MCF 10A (cell line): Measurements from ENCODE around the gene B4GALNT3. TPM values are rescaled to one million over a fixed set of nuclear protein-coding genes. Genes with fewer than 3 reads are reported as not detected.
A peak's percentile ranks its signal among the peaks of the same experiment; 100 is the strongest.

Experiments
- BruUV-seq: library from RNA; stranded (reverse); fragments of 400-500 nt; replicated peaks from 2 replicates; lab custom pipeline; 2021; lab: Mats Ljungman, UMichigan
- CTCF ChIA-PET: fragments of 300-600 bp; sonication (Branson Sonifier 250); formaldehyde crosslinking; extraction: SDS; loops from one replicate; lab custom pipeline; 2021; ENCODE audit warnings: antibody characterized with exemption, inconsistent platforms; lab: Yijun Ruan, JAX
- POLR2A ChIA-PET: fragments of 300-600, 350-650 bp; sonication (Branson Sonifier 250); formaldehyde crosslinking; extraction: SDS; loops from one replicate; lab custom pipeline; 2020; ENCODE audit warnings: antibody characterized with exemption, inconsistent platforms; lab: Yijun Ruan, JAX
- DNase-seq: peaks from one replicate; pipeline ENCODE4 v3.0.0-alpha.2; 2018; ENCODE audit not compliant: unreplicated experiment
- H3K27ac Mint-ChIP-seq: one replicate; pipeline ENCODE4 v1.8.0; 2022; ENCODE audit warnings: mild to moderate bottlenecking, low read depth, mixed read lengths; ENCODE audit not compliant: unreplicated experiment
- H3K27me3 Mint-ChIP-seq: one replicate; pipeline ENCODE4 v1.8.0; 2022; ENCODE audit warnings: mixed read lengths; ENCODE audit not compliant: insufficient read depth, unreplicated experiment
- H3K36me3 Mint-ChIP-seq: one replicate; pipeline ENCODE4 v1.8.0; 2022; ENCODE audit warnings: mild to moderate bottlenecking, moderate library complexity, mixed read lengths; ENCODE audit not compliant: insufficient read depth, unreplicated experiment
- H3K4me1 Mint-ChIP-seq: one replicate; pipeline ENCODE4 v1.8.0; 2022; ENCODE audit warnings: mixed read lengths; ENCODE audit not compliant: insufficient read depth, unreplicated experiment
- H3K4me3 Mint-ChIP-seq: one replicate; pipeline ENCODE4 v1.8.0; 2022; ENCODE audit warnings: mild to moderate bottlenecking, moderate library complexity, mixed read lengths; ENCODE audit not compliant: unreplicated experiment
- H3K9me3 Mint-ChIP-seq: one replicate; pipeline ENCODE4 v1.8.0; 2022; ENCODE audit warnings: mixed read lengths; ENCODE audit not compliant: unreplicated experiment
- intact Hi-C: fragments of 100-400 bp; cut with micrococcal nuclease; formaldehyde crosslinking; loops from 2 replicates; pipeline ENCODE4 v1.14.1; 2022
- total RNA-seq: library from RNA; stranded (reverse); gene quantifications from 2 replicates; pipeline ENCODE4 v1.2.3, GENCODE V29; 2022
- TF ChIP-seq, protein P1 (sequence below): fragments of 200-600 bp; IDR thresholded peaks from one replicate; pipeline ENCODE4 v1.8.0; 2022; ENCODE audit warnings: antibody characterized with exemption, mild to moderate bottlenecking; ENCODE audit not compliant: unreplicated experiment

B4GALNT3 gene
- total RNA-seq, 1 experiment from 2014 or later = 0.68 TPM

- Mint-ChIP-seq H3K27me3 (no peaks in the 10 kb centered on the region), H3K9me3 (peaks cover 24% of the 10 kb centered on the region), H3K36me3 (peaks cover 4% of the 10 kb centered on the region), H3K27ac (no peak overlapping the region), H3K4me3 (no peak overlapping the region), H3K4me1 (peaks cover 24% of the 10 kb centered on the region)
- BruUV-seq = no TSS peak
- CTCF ChIA-PET = interaction anchor here (0.6 to 1.3 kb wide), 3 partner anchors 14 to 108 kb away, joined by 3 to 4 read pairs (median 4); no protein-coding TSS in a partner anchor
- POLR2A ChIA-PET = interaction anchor here (0.6 to 0.9 kb wide), 2 partner anchors 22 to 43 kb away, joined by 3 to 4 read pairs; no protein-coding TSS in a partner anchor
- TF ChIP-seq, protein P1, sequence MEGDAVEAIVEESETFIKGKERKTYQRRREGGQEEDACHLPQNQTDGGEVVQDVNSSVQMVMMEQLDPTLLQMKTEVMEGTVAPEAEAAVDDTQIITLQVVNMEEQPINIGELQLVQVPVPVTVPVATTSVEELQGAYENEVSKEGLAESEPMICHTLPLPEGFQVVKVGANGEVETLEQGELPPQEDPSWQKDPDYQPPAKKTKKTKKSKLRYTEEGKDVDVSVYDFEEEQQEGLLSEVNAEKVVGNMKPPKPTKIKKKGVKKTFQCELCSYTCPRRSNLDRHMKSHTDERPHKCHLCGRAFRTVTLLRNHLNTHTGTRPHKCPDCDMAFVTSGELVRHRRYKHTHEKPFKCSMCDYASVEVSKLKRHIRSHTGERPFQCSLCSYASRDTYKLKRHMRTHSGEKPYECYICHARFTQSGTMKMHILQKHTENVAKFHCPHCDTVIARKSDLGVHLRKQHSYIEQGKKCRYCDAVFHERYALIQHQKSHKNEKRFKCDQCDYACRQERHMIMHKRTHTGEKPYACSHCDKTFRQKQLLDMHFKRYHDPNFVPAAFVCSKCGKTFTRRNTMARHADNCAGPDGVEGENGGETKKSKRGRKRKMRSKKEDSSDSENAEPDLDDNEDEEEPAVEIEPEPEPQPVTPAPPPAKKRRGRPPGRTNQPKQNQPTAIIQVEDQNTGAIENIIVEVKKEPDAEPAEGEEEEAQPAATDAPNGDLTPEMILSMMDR = no peak
- intact Hi-C loops = no loop called here
- peak; percentile 35 for DNase-seq
These were observed 50.5 kb downstream of the B4GALNT3 start for GRCh38 chr12:510071-510825.

DNA sequence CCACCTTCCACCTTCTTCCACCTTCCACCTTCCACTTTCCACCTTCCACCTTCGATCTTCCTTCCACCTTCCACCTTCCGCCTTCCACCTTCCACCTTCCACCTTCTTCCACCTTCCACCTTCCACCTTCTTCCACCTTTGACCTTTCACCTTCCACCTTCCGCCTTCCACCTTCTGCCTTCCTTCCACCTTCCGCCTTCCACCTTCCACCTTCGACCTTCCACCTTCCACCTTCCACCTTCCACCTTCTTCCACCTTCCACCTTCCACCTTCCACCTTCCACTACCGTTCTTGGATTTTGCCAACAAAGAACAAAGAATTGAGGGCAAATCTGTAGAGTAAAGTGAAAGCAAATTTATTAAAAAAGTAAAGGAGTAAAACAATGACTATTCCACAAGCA, 53.2 kb downstream of the B4GALNT3 start:
- H3K27ac Mint-ChIP-seq = no peak overlapping the region
- no peaks in the 10 kb centered on the region for H3K27me3 Mint-ChIP-seq
- CTCF ChIA-PET = no interaction called here
- POLR2A ChIA-PET = no interaction called here
- peaks cover 24% of the 10 kb centered on the region for H3K9me3 Mint-ChIP-seq
- DNase-seq = no peak
- H3K4me1 Mint-ChIP-seq = peaks cover 24% of the 10 kb centered on the region
- H3K36me3 Mint-ChIP-seq = peaks cover 4% of the 10 kb centered on the region
- TF ChIP-seq, protein P1 = no peak
- H3K4me3 Mint-ChIP-seq = no peak overlapping the region
- intact Hi-C loops = no loop called here
- BruUV-seq = no TSS peak

- Mint-ChIP-seq H3K27me3 (no peaks in the 10 kb centered on the region), H3K27ac (no peak overlapping the region), H3K36me3 (peaks cover 1% of the 10 kb centered on the region), H3K9me3 (peaks cover 24% of the 10 kb centered on the region), H3K4me1 (peaks cover 21% of the 10 kb centered on the region), H3K4me3 (no peak overlapping the region)
- no peak for DNase-seq
- no TSS peak for BruUV-seq
- TF ChIP-seq, protein P1 = no peak
- CTCF ChIA-PET = no interaction called here
- POLR2A ChIA-PET = no interaction called here
- intact Hi-C loops = no loop called here
These were observed 53.7 kb downstream of the B4GALNT3 start for GRCh38 chr12:513446-513845.

GRCh38 chr12:517538-517937, 57.8 kb downstream of the B4GALNT3 start:
- intact Hi-C loops = no loop called here

More at GRCh38 chr12:517538-517937, 57.8 kb downstream of the B4GALNT3 start:
- H3K9me3 Mint-ChIP-seq = peaks cover 10% of the 10 kb centered on the region
- POLR2A ChIA-PET = interaction anchor here (0.6 kb wide), 1 partner anchor 290 kb away, joined by 3 read pairs; no protein-coding TSS in a partner anchor
- TF ChIP-seq, protein P1 = no peak
- no peak overlapping the region for H3K27ac Mint-ChIP-seq
- no peaks in the 10 kb centered on the region for H3K36me3 Mint-ChIP-seq
- DNase-seq = no peak
- peaks cover 13% of the 10 kb centered on the region for H3K27me3 Mint-ChIP-seq
- no peak overlapping the region for H3K4me3 Mint-ChIP-seq
- no peaks in the 10 kb centered on the region for H3K4me1 Mint-ChIP-seq
- BruUV-seq = no TSS peak
- CTCF ChIA-PET = interaction anchor here (1.0 to 3.4 kb wide), 2 partner anchors 30 to 75 kb away, joined by 3 to 14 read pairs; no protein-coding TSS in a partner anchor
